GM19438 (cell line): ENCODE results near the gene MYL5.
"Not testable (repeated sequence)": the region's sequence is repeated elsewhere in the genome, so short reads cannot be mapped to it uniquely, and the experiment has no call there.

Source experiments
- ATAC-seq: cut with Tn5 transposase; IDR thresholded peaks from one replicate; pipeline ENCODE4 v1.9.1; 2021; ENCODE audit warnings: low read depth; ENCODE audit not compliant: unreplicated experiment

Gene MYL5

DNA sequence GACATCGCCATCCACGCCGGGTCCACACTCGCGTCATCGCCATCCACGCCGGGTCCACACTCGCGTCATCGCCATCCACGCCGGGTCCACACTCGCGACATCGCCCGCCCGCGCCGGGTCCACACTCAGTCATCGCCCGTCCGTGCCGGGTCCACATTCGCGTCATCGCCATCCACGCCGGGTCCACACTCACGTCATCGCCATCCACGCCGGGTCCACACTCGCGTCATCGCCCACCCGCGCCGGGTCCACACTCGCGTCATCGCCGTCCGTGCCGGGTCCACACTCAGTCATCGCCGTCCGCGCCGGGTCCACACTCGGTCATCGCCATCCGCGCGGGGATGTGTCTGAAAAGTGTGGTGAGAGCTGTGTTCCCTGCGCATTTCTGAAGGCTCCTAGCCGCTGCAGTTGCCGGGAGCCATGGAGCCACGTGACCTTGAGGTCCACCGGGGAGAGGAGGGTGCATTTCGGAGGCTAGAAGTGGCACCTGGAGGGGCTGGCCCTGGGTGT, 48.6 kb downstream of the MYL5 start:
- no peak for ATAC-seq

DNA sequence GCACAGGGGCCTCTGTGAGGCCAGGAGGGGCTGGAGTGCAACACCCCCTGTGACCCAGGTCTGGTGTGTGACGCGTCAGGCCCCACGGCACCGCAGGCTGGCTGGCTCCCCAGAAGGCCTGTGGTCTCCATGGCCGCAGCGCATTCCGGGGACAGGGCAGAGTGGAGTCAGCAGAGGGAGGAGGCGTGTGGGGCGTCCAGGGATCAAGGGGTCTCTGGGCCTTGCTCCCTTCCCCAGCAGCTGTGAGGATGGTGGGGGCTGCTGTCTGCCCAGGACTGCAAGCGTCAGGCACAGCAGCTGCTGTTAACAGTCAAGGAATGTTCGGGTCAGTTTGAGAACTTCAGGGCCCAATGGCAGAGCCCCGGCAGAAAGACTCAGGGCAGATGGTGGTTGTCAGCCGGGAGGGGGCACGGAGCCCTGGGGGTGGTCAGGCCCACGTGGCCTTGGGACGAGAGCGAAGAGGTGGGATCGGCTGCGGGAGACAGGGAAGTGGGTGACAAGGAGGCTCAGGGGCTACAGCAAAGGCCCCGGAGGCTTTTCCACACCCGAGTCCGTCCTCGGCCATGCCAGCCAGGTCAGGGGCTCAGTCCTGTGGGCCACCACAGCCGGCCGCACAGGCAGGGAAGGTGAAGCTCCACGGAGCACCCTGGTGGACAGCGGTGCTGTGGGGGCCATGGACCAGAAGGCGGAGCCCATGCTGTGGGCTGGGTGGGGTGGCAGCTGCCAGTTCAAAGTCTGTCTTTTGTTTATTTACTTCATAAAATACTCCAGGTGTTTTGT, 49.6 kb downstream of the MYL5 start:
- no peak for ATAC-seq

DNA sequence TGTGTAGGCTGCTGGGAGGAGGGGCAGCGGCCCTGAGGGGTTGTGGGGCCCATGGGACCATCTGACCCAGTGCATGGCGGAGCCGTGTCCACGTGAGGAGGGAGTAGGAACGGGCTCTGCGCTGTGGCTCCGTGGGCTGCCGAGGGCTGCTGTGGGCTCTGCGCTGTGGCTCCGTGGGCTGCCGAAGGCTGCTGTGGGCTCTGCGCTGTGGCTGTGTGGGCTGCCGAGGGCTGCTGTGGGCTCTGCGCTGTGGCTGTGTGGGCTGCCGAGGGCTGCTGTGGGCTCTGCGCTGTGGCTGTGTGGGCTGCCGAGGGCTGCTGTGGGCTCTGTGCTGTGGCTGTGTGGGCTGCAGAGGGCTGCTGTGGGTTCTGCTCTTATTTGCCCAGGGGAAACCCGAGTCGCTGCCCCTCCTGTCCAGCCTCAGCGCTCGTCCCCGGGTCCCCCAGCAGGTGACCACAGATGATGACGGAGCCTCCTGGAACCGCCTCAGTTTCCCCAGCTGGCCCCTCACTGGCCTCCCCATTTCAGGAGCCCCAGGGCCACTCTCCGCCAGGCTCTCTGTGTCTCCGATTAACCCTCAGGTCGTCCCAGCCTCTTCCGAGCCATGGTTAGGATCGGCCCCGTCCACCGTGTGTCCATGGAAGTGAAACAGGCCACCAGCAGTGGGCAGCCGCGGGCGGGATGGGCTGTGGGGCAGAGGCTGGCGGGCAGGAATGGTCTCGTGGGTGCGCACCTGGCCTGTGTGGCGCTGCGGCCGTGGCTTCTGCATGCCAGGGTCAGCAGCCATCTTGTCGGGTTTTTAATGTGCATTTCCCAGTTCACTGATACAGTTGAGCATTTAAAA, 51.3 kb downstream of the MYL5 start:
- ATAC-seq: no peak

DNA sequence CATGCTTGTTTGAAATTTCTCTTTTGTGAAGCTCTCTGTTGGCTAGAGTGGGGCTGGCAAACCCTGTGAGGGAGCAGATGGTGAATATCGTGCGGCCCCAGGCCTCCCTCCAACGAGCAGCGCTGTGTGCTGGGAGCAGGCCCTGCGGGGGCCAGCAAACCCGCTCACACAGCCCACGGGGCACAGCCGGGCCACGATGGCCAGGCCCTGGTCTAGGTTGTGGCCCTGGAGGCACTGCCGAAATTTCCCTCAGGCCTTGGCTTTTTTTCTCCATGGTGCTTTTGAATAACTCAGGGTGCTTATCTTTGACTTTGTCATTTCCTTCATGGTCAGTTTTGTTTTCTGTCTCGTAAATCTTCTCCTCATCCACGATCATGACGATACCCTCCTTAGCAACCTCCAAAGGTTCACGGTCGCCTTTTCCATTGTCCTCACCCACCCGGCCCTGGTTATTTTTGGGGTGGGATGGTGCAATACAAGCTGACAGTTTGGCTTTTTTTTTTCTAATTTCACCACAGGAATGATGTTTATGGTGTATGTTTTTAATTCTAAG, 52.0 kb downstream of the MYL5 start:
- ATAC-seq: no peak

DNA sequence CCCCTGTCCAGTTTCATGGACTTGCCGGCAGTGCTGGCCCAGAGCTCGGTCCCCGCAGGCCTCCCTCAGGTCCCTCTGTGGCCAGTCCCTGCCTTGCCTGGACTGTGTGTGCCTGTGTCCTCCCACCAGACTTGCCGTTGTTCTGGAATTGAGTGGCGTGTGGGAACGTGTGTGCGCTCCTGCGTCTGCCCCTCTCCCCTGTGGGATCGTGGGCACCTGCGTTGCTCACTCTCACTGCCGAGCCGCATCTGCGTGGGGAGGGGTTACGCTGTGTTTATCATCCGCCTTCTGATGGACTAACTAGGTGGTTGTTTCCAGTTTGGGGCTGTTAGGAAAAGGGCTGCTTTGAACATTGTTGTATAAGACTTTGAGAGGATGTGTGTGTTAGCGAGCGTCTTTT, 52.5 kb downstream of the MYL5 start:
- ATAC-seq: no peak

DNA sequence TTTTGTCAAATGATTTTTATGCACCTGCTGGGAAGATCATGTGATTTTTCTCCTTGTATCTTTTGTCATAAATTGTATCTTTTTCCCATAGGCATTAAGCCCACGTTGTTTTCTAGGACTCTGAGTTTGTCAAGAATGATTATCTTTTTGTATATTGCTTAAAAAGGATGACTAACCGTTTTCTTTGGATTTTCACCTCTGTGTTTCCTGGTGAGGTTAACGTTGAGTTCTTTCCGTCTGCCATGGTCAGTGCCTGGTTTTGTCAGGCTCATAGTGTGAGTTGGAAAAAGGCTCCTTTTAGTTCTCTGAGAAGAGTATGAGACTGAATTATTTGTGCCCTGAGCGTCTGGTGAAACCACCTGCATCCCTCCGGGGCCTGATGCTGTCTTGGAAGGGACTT, 53.2 kb downstream of the MYL5 start:
- ATAC-seq: no peak

DNA sequence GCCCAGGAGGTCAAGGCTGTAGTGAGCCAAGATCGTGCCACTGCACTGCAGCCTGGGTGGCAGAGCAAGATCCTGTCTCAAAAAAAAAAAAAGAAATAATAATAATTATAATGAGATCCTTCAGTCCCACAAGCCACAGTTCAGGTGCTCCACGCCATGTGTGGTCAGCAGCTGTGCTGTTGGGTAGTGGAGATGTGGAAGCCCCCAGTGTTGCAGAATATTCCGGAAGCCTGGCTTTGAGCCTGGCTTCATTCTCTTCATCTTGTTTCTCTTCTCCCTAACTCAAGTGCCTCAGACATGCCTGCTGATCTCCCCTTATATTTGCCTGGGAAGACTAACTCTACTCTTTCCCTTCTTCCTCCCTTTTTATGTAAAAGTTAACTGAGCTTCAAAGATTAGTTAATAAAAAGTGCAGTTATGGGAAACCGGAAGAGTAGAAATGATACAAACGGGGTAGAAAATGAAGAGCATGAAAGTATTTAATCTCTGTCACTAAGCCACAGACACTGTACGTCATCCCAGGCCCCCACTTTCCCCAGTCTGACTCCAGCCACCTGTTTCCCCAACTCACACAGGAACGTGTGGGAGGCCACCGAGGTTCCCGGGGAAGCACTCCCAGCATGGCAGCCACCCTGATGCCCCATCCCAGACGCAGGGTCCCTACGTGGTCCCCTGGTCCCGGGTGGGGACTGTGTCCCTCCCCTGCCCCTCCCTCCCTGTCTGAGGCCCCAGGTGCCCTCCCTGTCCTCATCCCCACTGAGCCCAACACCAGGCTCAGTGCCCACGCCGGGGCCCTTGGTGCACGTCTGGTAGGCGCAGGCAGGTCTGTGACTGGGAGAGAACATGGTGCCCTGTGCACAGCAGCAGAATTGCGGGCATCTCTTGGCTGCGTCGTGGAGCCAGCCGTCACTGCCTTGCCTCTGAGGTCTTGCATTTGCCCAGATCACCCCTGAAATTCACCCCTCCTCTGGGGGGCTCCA, 55.3 kb downstream of the MYL5 start:
- ATAC-seq: no peak

DNA sequence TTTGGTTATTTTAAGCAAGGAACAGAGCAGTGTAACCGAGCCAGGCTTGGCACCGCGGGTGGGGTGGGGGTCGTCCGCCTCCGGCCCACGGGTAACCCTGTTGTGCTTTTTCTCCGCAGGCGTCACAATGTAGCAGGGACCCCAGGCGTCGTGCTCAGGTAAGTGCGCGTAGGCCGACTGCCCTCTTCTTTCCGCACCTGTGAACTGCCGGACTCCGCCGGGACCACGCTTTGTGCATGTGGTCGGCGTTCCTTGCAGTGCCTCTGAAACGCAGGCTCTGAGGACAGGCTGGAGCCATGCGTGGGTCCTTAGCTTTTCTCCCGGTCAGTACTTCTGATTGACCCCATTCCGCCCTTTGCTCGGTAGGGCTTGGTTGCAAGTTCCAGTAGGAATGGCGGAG, 56.2 kb downstream of the MYL5 start:
- ATAC-seq: no peak

DNA sequence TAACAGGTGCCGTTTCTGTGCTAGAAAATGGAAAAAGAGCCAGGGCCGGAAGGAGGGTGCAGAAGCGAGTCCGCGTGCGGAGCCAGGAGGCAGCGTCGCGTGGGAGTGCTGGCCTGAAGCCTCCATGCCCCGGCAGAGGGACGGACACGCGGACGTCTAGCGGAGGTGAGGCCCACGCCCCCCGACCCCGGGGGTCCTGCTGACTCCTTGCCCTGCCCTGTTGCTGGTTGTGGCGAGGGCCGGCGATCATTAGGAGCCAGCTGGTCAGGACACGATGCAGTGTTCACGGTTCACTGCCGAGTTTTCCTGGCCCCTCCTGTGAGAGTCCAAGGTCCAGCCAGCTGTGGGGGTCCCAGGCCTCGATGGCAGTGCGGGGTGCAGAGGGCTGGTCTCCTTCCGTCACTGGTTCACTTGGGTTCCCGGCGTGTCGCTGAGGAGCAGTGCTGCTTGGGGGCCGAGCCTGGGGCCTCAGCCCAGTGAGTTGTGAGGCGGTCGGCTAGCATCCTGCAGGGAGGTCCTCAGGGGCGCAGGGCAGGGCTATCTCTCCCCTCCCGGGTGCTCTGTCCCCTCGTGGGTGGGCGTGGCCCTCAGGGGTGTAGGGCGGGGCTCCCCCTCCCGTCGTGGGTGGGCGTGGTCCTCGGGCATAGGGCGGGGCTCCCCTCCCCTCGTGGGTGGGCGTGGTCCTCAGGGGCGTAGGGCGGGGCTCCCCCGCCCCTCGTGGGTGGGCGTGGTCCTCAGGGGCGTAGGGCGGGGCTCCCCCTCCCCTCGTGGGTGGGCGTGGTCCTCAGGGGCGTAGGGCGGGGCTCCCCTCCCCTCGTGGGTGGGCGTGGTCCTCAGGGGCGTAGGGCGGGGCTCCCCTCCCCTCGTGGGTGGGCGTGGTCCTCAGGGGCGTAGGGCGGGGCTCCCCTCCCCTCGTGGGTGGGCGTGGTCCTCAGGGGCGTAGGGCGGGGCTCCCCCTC, 56.9 kb downstream of the MYL5 start:
- ATAC-seq: not testable (repeated sequence)
